GM18907 (cell line): ENCODE results near the gene BTNL2.
A peak's percentile ranks its signal among the peaks of the same experiment; 100 is the strongest.

Experiments
- ATAC-seq: cut with Tn5 transposase; IDR thresholded peaks from one replicate; pipeline ENCODE4 v1.9.1; 2021; ENCODE audit warnings: mild to moderate bottlenecking, moderate library complexity; ENCODE audit not compliant: unreplicated experiment

BTNL2 gene

GRCh38 chr6:32415521-32416019 is 8.6 kb upstream of the BTNL2 start:
- no peak for ATAC-seq

DNA sequence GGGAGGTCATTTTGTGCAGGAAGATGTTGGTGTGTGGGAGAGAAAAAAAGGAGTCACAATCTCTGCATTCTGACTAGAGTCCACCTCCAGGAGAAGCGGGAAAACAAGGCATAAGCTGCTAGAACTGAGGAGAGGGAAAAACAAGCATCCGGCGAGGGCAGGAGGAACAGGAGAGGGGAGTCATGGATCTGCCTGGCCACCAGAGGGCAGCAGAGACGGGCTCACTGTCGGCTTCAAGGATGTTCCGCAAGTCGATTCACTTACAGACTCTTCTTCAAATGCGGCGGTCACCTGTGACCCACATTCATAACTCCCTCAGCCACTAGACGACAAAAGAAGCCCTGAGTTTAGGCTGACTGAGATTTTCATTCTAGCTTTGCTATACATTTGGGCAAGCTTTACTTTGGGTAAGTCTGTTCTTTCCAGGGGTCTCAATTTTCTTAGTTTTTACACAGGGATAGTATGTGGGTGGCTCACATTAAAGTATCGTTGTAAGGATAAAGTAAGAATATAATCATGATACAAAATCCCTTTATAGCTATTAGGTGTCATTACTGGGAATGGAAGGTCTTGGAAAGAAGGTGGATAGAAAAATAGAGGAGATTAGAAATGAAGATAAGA is 6.6 kb upstream of the BTNL2 start:
- ATAC-seq, result no peak

- ATAC-seq, result no peak
Measured at GRCh38 chr6:32411566-32412327, 4.8 kb upstream of the BTNL2 start.

- ATAC-seq, result no peak
Measured at GRCh38 chr6:32410906-32411305, 3.9 kb upstream of the BTNL2 start.

DNA sequence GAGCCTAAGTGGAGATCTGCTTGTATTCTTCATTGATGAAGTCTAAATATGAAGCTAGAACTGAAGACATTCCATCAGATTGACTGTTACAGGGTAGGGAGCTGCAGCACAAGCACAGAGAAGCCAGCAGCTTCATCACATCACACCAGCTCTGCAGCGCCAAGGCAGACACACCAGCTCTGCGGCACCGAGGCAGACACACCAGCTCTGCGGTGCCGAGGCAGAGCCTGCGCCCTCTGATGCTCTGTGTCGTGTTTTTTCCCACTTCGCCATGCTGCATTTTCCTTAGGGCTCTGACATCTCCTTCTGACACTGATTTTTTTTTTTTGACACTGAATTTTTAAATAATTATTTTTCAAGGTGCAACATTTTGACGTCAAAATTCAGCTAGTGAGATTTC is 784 bp downstream of the BTNL2 start:
- no peak for ATAC-seq

- no peak for ATAC-seq
Measured at GRCh38 chr6:32405656-32406055, 1.3 kb downstream of the BTNL2 start.

DNA sequence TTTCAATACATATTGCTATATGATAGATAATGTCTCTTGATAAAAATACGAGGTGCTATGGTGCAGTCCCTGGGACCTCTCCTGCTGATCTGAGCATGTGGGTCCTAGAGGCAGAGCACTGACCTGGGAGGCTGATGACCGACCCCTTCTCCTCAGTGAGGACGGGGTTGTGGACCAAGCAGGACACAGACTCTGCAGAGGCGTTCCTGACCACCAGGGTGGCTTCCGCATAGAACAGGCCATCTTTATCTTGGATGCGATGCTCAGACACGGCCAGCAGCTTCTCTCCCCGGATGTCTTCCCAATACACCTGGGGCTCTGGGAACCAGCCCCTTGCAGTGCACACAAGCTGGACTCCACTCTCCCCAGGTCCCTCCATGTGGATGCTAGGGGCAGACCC is 4.2 kb downstream of the BTNL2 start:
- ATAC-seq, result no peak

GRCh38 chr6:32401284-32401963 is 5.6 kb downstream of the BTNL2 start:
- no peak for ATAC-seq

DNA sequence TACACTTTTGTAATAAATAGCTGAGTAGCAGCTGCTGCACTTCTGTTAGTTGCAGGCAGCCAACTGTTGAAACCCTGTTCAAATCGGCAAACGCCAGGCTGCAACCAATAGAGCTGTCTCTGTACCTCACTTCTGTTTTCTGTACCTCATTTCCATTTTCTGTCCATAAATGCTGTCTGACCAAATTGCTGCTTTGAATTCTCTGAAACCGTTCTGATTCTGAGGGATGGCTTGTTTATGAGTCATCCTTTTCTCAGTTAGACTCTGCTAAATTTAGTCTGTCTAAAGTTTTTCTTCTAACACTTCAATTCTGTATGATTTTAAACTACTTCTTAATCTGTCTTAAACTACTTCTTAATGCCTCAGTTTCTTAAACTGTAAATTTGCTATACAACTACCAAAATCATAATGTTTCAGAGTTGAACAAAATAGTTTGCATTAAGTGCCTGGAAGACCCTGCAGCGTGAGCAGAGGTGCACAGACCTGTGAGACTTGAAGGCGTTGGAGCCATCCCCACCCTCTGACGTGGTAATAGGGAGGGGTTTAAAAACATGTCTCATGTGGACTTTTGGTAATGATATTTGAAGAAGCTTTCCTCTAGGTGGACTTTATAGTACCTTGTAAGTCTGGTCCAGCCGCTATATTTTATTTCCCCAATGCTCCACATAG is 9.6 kb downstream of the BTNL2 start:
- ATAC-seq, result peak; percentile 75

GRCh38 chr6:32396028-32396427 is 11.0 kb downstream of the BTNL2 start:
- no peak for ATAC-seq

DNA sequence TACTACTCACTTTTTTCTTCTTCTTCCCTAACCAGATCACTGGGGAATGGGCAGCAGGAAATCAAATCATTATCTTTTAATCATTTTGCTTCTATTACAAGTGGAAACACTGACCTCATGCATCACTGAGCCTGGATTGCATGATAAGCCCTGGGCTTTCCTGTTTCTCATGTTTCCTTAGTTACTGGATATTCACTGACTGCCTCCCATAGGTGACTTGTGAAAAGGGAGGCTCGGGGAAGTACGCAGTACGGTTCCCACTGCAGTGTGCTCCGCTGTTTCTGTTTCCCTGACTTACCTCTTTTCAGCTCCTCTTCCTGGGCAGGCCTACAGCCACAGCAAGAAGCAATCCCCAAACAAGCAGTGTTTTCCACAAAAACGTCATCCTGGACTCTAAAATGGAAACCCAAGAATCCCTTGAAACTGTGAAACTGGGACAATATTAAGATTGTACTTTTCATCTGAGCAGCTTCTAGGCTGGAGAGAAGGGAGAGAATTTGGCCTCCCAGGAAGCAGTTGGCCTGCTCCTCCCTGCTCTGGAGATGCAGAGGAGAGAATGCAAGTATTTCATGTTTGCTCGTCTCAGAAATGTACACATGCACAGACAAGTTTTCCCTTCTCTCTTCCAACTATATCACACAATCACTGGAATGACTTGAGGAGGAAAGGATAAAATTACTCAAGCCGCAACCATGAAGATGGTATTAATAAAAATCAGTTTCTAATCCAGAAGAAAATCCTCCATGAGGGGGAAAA is 13.1 kb downstream of the BTNL2 start:
- no peak for ATAC-seq

- ATAC-seq, result no peak
Measured at GRCh38 chr6:32391505-32391904, 15.5 kb downstream of the BTNL2 start.

DNA sequence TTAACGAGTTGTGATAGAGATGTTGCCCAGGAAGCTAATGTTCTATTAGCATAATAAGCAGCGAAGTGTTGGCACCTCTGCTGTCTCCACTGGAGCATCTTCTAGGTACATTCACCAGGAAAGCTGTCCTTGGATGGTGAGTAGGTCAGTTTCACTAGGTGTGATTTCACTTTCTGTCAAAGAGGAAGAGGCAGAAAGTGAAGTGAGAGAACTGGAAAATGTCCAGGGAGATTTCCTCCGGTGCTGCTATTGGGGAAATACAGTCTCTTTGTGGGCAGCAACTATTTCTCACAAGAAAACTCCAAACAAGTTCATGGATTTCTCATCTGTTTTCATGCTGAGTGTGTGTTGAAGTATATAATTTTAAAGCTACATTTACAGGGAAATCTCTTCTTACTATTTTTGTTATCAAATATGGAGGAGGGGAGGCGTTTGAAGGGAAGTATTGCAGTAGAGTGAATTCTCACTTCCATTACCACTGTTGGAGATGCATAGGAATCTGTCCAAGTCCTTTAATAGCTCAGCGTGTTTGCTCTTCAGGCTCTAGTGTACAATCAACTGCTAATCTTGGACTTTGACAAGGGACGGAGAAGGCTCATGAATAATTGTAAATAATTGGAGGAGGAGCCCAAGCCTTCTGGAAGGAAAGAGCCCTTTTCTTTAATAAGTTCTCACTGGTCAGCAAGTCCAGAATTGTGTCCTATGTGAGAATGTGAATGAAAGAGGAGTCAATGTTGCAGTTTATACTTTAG is 19.2 kb downstream of the BTNL2 start:
- ATAC-seq, result no peak

- no peak for ATAC-seq
Measured at GRCh38 chr6:32386040-32386439, 20.9 kb downstream of the BTNL2 start.

GRCh38 chr6:32382757-32383420 is 24.1 kb downstream of the BTNL2 start:
- ATAC-seq, result no peak

- ATAC-seq, result no peak
Measured at GRCh38 chr6:32379545-32379944, 27.4 kb downstream of the BTNL2 start.

DNA sequence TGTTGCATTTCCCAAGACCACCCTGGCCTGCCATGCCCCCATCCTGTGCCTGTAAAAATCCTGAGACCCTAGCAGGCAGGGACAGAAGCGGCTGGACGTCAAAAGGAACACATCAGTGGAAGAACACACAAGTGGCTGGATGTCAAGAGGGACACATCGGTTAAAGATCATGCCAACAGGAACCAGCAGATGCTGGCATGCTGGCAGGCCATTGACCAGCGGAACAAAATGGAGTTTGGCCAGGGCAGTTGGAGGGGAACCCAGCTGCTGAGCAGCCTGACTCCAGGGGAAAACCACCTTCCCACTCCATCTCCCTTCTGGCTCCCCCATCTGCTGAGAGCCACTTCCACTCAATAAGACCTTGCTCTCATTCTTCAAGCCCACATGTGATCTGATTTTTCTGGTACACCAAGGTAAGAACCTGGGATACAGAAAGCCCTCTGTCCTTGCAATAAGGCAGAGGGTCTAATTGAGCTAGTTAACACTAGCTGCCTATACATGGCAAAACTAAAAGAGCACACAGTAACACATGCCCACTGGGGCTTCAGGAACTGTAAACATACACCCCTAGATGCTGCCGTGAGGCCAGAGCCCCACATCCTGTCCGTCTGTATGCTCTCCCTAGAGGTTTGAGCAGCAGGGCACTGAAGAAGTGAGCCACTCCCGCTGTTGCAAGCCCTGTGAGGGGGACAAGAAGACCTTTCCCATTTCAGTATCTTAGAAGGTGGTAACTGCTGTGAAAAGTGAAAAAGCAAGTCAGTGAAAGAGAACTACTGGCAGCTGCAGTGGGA is 31.0 kb downstream of the BTNL2 start:
- peak; percentile 54 for ATAC-seq

DNA sequence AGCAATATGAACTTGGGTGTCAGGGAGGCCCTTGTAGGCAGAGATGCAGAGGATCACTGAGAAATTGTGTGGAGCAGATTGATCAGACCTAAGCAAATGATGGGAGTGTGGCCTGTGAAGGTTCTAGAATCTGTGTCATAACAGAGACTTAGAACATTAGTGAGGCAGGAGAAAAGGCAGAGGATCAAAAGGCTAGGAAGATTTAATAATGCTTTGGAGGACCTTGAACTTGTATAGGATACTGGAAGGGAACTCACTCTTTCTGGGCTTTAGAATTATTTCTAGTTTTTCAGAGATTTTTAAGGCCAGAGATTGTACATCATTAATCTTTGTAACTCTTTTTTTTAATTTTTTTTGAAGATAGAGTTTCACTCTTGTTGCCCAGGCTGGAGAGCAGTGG is 35.2 kb downstream of the BTNL2 start, which contains the start of gene TSBP1:
TSBP1 (minus strand) TSS at position 101 of the 400 bp plus-strand sequence. CDS start 197 bp downstream, outside the sequence.
- no peak for ATAC-seq
